Spleen (tissue), 11 donors: Measurements from ENCODE around the gene SIRPA. TPM values are rescaled to one million over a fixed set of nuclear protein-coding genes. Genes with fewer than 3 reads are reported as not detected.

Experiments
- DNase-seq: peaks from one replicate; pipeline ENCODE4 v3.0.0-alpha.2; 2020
- H3K27ac ChIP-seq, 8 donors: fragments of 200-600 bp; sonication (generic) in 7 of 8; 1 replicate in 4 of 8; 2 replicates in 4 of 8; pipeline versions ENCODE4 v1.5.0 to v1.8.0; 2016 to 2021; ENCODE audit warnings: inconsistent platforms in 4 of 8, mild to moderate bottlenecking in 4 of 8, moderate library complexity in 1 of 8
- H3K27me3 ChIP-seq, 7 donors: fragments of 200-600 bp; sonication (generic) in 6 of 7; replicated peaks in 1 of 7; 1 replicate in 4 of 7; 2 replicates in 3 of 7; pipeline versions ENCODE4 v1.5.0 to v1.8.0; 2016 to 2021; ENCODE audit warnings: inconsistent platforms in 3 of 7, mild to moderate bottlenecking in 1 of 7
- H3K36me3 ChIP-seq, 6 donors: fragments of 200-600 bp; sonication (generic) in 5 of 6; 1 replicate in 4 of 6; 2 replicates in 2 of 6; pipeline versions ENCODE4 v1.5.0 to v1.8.0; 2016 to 2021; ENCODE audit warnings: inconsistent platforms in 2 of 6
- H3K4me1 ChIP-seq, 6 donors: fragments of 200-600 bp; sonication (generic) in 5 of 6; 1 replicate in 3 of 6; 2 replicates in 3 of 6; pipeline versions ENCODE4 v1.5.0 to v1.8.0; 2016 to 2021; ENCODE audit warnings: inconsistent platforms in 3 of 6
- H3K4me3 ChIP-seq, 8 donors: fragments of 200-600 bp; sonication (generic) in 7 of 8; 1 replicate in 4 of 8; 2 replicates in 4 of 8; pipeline versions ENCODE4 v1.5.0 to v1.8.0; 2016 to 2021; ENCODE audit warnings: inconsistent platforms in 4 of 8, mild to moderate bottlenecking in 4 of 8, moderate library complexity in 2 of 8
- H3K9me3 ChIP-seq, 8 donors: fragments of 200-600 bp; sonication (generic) in 7 of 8; 1 replicate in 4 of 8; 2 replicates in 4 of 8; pipeline versions ENCODE4 v1.5.0 to v1.8.0; 2016 to 2021; ENCODE audit warnings: inconsistent platforms in 4 of 8
- CTCF ChIP-seq, 11 experiments: fragments of 200-600 bp in 7 of 11; fragments of 450-650 bp in 4 of 11; sonication (generic) in 4 of 11; IDR thresholded peaks in 8 of 11; conservative IDR thresholded peaks in 3 of 11; 1 replicate in 7 of 11; 2 replicates in 4 of 11; pipeline versions ENCODE4 v1.4.0 to v1.8.0; 2016 to 2021; ENCODE audit warnings: antibody characterized with exemption in 11 of 11, inconsistent platforms in 4 of 11, mild to moderate bottlenecking in 1 of 11
- POLR2A ChIP-seq, 3 donors: fragments of 450-650 bp; IDR thresholded peaks; one replicate each; pipeline ENCODE4 v1.5.1; 2017; ENCODE audit warnings: antibody characterized with exemption in 3 of 3, mild to moderate bottlenecking in 1 of 3
- POLR2AphosphoS5 ChIP-seq, 3 donors: sonication (generic); formaldehyde crosslinking; IDR thresholded peaks; one replicate each; pipeline ENCODE4 v1.5.1; 2017; ENCODE audit warnings: antibody characterized with exemption in 3 of 3
- WGBS, 5 donors: extraction: QIAGEN DNeasy Blood & Tissue Kit in 3 of 5; methylation state at CpG; one replicate each; pipeline versions ENCODE4 v1.1.5 to v1.1.7; 2013 to 2018; 5-methylcytosine and 5-hydroxymethylcytosine counted together
- intact Hi-C: fragments of 100-400 bp; cut with DNase I; formaldehyde crosslinking; loops from one replicate; pipeline ENCODE4 v1.15.0; 2023; ENCODE audit warnings: low total_unique reads
- polyA plus RNA-seq, 3 donors: library from polyadenylated mRNA; stranded (reverse); fragments of 200-250 nt; gene quantifications; one replicate each; pipeline ENCODE4 v1.2.1, GENCODE V29; 2013
- total RNA-seq, 7 donors: library from RNA; depleted of rRNA in 3 of 7; stranded (reverse); fragments of >200 nt in 3 of 7; fragmentation: NEBNext Ultra II Directional in 4 of 7; extraction: Animal tissue kit (Norgen Biotek cat#: 25700) in 4 of 7; gene quantifications; one replicate each; pipeline versions ENCODE4 v1.1.0 to v1.2.1, GENCODE V29; 2016 to 2021
- donor health status: healthy with polysubstance abuse.
- donor health status: DM: no; HTN: no; CAD: no; lungs with moderate emphysema.
- donor health status: DM: no; HTN: no; CAD: no.
- donor health status: Bipolar disorder and iron deficiency.
- donor health status: healthy.
- donor health status: DM: no; HTN: no; CAD: no.
- donor health status: DM: yes; HTN: yes; CAD: no.

The SIRPA gene
- total and polyA plus RNA-seq, 10 donors, result 9.8 to 104 (median 38.4) TPM

GRCh38 chr20:1892119-1892385 is 3.2 kb upstream of the SIRPA start:
- peak; percentile 58 for DNase-seq
- H3K36me3 ChIP-seq, result no peaks in the 10 kb centered on the region
- H3K27ac ChIP-seq, result peak overlapping the region in 1 of 8 donors; percentile 98
- 95 to 100% (median 100%) methylated on average over 1 of the region's 1 CpG for WGBS, 5 donors
- peaks cover 9 to 81% (median 47%) of the 10 kb centered on the region in 6 donors for H3K4me1 ChIP-seq
- H3K27me3 ChIP-seq, result peaks cover 0 to 71% (median 4%) of the 10 kb centered on the region in 7 donors
- H3K9me3 ChIP-seq, result no peaks in the 10 kb centered on the region
- TF ChIP-seq POLR2AphosphoS5 (IDR thresholded peaks at IDR 0.05) (no peak), POLR2A (IDR thresholded peaks at IDR 0.05) (no peak), CTCF (IDR thresholded peaks at IDR 0.05 in 8 of 11, conservative IDR thresholded peaks at IDR 0.05 in 3 of 11) (no peak)
- H3K4me3 ChIP-seq, result no peak overlapping the region
- intact Hi-C loops, result no loop called here

DNA sequence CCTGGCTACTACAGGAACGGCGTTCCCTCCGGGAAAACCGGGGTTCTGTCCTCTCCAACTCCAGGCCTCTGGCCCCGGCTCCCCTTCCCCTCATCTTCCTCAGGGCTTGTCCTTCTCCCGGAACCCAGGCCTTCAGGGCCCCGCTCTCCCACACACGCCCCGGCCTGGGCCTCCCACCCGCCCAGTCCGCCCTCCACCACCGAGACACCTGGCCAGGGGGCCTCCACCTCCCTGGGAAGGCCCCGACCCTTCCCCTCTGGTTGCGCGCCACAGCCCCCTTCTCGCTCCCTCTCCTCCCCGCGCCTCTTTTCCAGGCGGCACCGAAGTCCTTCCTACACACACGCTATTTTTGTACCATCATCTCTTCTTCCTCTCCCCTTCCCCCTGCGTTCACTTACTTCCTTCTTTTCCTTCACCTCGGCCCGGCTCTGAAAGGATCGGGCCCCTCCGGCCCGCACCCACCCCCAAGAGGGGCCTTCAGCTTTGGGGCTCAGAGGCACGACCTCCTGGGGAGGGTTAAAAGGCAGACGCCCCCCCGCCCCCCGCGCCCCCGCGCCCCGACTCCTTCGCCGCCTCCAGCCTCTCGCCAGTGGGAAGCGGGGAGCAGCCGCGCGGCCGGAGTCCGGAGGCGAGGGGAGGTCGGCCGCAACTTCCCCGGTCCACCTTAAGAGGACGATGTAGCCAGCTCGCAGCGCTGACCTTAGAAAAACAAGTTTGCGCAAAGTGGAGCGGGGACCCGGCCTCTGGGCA is 1.3 kb upstream of the SIRPA start:
- peak overlapping the region; percentile 41 to 80 (median 58) for H3K4me3 ChIP-seq
- peaks cover 19 to 81% (median 59%) of the 10 kb centered on the region in 6 donors for H3K4me1 ChIP-seq
- peaks cover 0 to 3% (median 0%) of the 10 kb centered on the region in 6 donors for H3K36me3 ChIP-seq
- DNase-seq, result no peak
- H3K9me3 ChIP-seq, result no peaks in the 10 kb centered on the region
- WGBS, 5 donors, result 7 to 11% (median 7%) methylated on average over 49 to 54 of the region's 54 CpGs
- H3K27me3 ChIP-seq, result peaks cover 0 to 64% (median 4%) of the 10 kb centered on the region in 7 donors
- intact Hi-C loops, result no loop called here
- peak in 1 of 11 experiments; percentile 26 for TF ChIP-seq CTCF (IDR thresholded peaks at IDR 0.05 in 8 of 11, conservative IDR thresholded peaks at IDR 0.05 in 3 of 11)
- no peak for TF ChIP-seq POLR2A (IDR thresholded peaks at IDR 0.05)
- peak in 1 of 3 donors; percentile 39 for TF ChIP-seq POLR2AphosphoS5 (IDR thresholded peaks at IDR 0.05)
- H3K27ac ChIP-seq, result peak overlapping the region in 7 of 8 donors; percentile 87 to 98 (median 94)

- Histone ChIP-seq H3K9me3 (no peaks in the 10 kb centered on the region), H3K4me3 (peak overlapping the region; percentile 41 to 80 (median 58)), H3K36me3 (peaks cover 0 to 9% (median 0%) of the 10 kb centered on the region in 6 donors), H3K4me1 (peaks cover 19 to 81% (median 59%) of the 10 kb centered on the region in 6 donors), H3K27ac (peak overlapping the region in 7 of 8 donors; percentile 87 to 98 (median 94)), H3K27me3 (peaks cover 0 to 58% (median 4%) of the 10 kb centered on the region in 7 donors)
- intact Hi-C loops, result no loop called here
- DNase-seq, result peak; percentile 94
- TF ChIP-seq POLR2AphosphoS5 (IDR thresholded peaks at IDR 0.05) (peak in 2 of 3 donors; percentile 64 to 81), CTCF (IDR thresholded peaks at IDR 0.05 in 8 of 11, conservative IDR thresholded peaks at IDR 0.05 in 3 of 11) (no peak), POLR2A (IDR thresholded peaks at IDR 0.05) (no peak)
- WGBS, 5 donors, result 0 to 1% (median 0%) methylated on average over 9 to 70 of the region's 70 CpGs
These were observed 696 bp upstream of the SIRPA start for GRCh38 chr20:1894471-1894950.
